ENCODE data around the gene MESP1.
"Not testable (repeated sequence)": the region's sequence is repeated elsewhere in the genome, so short reads cannot be mapped to it uniquely, and the experiment has no call there.

Gene MESP1

GRCh38 chr15:89787944-89788343 lies 36.9 kb upstream of the MESP1 start:
- Histone ChIP-seq H3K27ac (ENCODE audit: low read length) (no peak overlapping the region), H3K9ac (ENCODE audit: low read length) (no peak overlapping the region), H3K36me3 (ENCODE audit: control insufficient read depth, low read depth, low read length) (no peaks in the 10 kb centered on the region), H3K4me1 (ENCODE audit: control insufficient read depth, low read depth, low read length) (peaks cover 12% of the 10 kb centered on the region), H3K27me3 (ENCODE audit: control insufficient read depth, insufficient read depth, low read length) (no peaks in the 10 kb centered on the region), H3K4me3 (ENCODE audit: low read length) (no peak overlapping the region), H3K9me3 (ENCODE audit: control insufficient read depth, low read depth, low read length) (peaks cover 5% of the 10 kb centered on the region)

- Histone ChIP-seq H3K4me3 (ENCODE audit: low read length) (no peak overlapping the region), H3K36me3 (ENCODE audit: control insufficient read depth, low read depth, low read length) (no peaks in the 10 kb centered on the region), H3K27me3 (ENCODE audit: control insufficient read depth, insufficient read depth, low read length) (peaks cover 3% of the 10 kb centered on the region), H3K9ac (ENCODE audit: low read length) (no peak overlapping the region), H3K4me1 (ENCODE audit: control insufficient read depth, low read depth, low read length) (peaks cover 15% of the 10 kb centered on the region), H3K27ac (ENCODE audit: low read length) (no peak overlapping the region), H3K9me3 (ENCODE audit: control insufficient read depth, low read depth, low read length) (peaks cover 5% of the 10 kb centered on the region)
Observed at GRCh38 chr15:89785774-89786140, 34.7 kb upstream of the MESP1 start.

- peaks cover 5% of the 10 kb centered on the region for H3K9me3 ChIP-seq (ENCODE audit: control insufficient read depth, low read depth, low read length)
- no peak overlapping the region for H3K4me3 ChIP-seq (ENCODE audit: low read length)
- H3K27me3 ChIP-seq (ENCODE audit: control insufficient read depth, insufficient read depth, low read length), result peaks cover 4% of the 10 kb centered on the region
- H3K9ac ChIP-seq (ENCODE audit: low read length), result no peak overlapping the region
- H3K4me1 ChIP-seq (ENCODE audit: control insufficient read depth, low read depth, low read length), result peaks cover 15% of the 10 kb centered on the region
- H3K27ac ChIP-seq (ENCODE audit: low read length), result no peak overlapping the region
- no peaks in the 10 kb centered on the region for H3K36me3 ChIP-seq (ENCODE audit: control insufficient read depth, low read depth, low read length)
Observed at GRCh38 chr15:89785064-89785773, 34.2 kb upstream of the MESP1 start.

GRCh38 chr15:89784686-89784960 lies 33.6 kb upstream of the MESP1 start:
- peaks cover 4% of the 10 kb centered on the region for H3K27me3 ChIP-seq (ENCODE audit: control insufficient read depth, insufficient read depth, low read length)
- peaks cover 5% of the 10 kb centered on the region for H3K9me3 ChIP-seq (ENCODE audit: control insufficient read depth, low read depth, low read length)
- peaks cover 15% of the 10 kb centered on the region for H3K4me1 ChIP-seq (ENCODE audit: control insufficient read depth, low read depth, low read length)
- H3K27ac ChIP-seq (ENCODE audit: low read length), result no peak overlapping the region
- no peaks in the 10 kb centered on the region for H3K36me3 ChIP-seq (ENCODE audit: control insufficient read depth, low read depth, low read length)
- no peak overlapping the region for H3K9ac ChIP-seq (ENCODE audit: low read length)
- H3K4me3 ChIP-seq (ENCODE audit: low read length), result no peak overlapping the region

- no peak overlapping the region for H3K4me3 ChIP-seq (ENCODE audit: low read length)
- no peaks in the 10 kb centered on the region for H3K36me3 ChIP-seq (ENCODE audit: control insufficient read depth, low read depth, low read length)
- peaks cover 4% of the 10 kb centered on the region for H3K27me3 ChIP-seq (ENCODE audit: control insufficient read depth, insufficient read depth, low read length)
- no peak overlapping the region for H3K9ac ChIP-seq (ENCODE audit: low read length)
- peaks cover 5% of the 10 kb centered on the region for H3K9me3 ChIP-seq (ENCODE audit: control insufficient read depth, low read depth, low read length)
- peaks cover 15% of the 10 kb centered on the region for H3K4me1 ChIP-seq (ENCODE audit: control insufficient read depth, low read depth, low read length)
- no peak overlapping the region for H3K27ac ChIP-seq (ENCODE audit: low read length)
Observed at GRCh38 chr15:89783861-89784685, 33.0 kb upstream of the MESP1 start.

GRCh38 chr15:89783111-89783860 lies 32.2 kb upstream of the MESP1 start:
- H3K4me1 ChIP-seq (ENCODE audit: control insufficient read depth, low read depth, low read length), result peaks cover 15% of the 10 kb centered on the region

GRCh38 chr15:89782619-89782950 lies 31.5 kb upstream of the MESP1 start:
- not testable (repeated sequence) for H3K4me3 ChIP-seq (ENCODE audit: low read length); H3K27ac ChIP-seq (ENCODE audit: low read length); H3K9me3 ChIP-seq (ENCODE audit: control insufficient read depth, low read depth, low read length); H3K9ac ChIP-seq (ENCODE audit: low read length); H3K36me3 ChIP-seq (ENCODE audit: control insufficient read depth, low read depth, low read length)
- H3K4me1 ChIP-seq (ENCODE audit: control insufficient read depth, low read depth, low read length), result peaks cover 15% of the 10 kb centered on the region
- H3K27me3 ChIP-seq (ENCODE audit: control insufficient read depth, insufficient read depth, low read length), result peaks cover 16% of the 10 kb centered on the region

More at GRCh38 chr15:89783111-89783860, 32.2 kb upstream of the MESP1 start:
- peaks cover 5% of the 10 kb centered on the region for H3K9me3 ChIP-seq (ENCODE audit: control insufficient read depth, low read depth, low read length)
- H3K27ac ChIP-seq (ENCODE audit: low read length), result no peak overlapping the region
- H3K36me3 ChIP-seq (ENCODE audit: control insufficient read depth, low read depth, low read length), result no peaks in the 10 kb centered on the region
- H3K27me3 ChIP-seq (ENCODE audit: control insufficient read depth, insufficient read depth, low read length), result peaks cover 9% of the 10 kb centered on the region
- H3K4me3 ChIP-seq (ENCODE audit: low read length), result no peak overlapping the region
- H3K9ac ChIP-seq (ENCODE audit: low read length), result no peak overlapping the region

GRCh38 chr15:89781891-89782618 lies 31.0 kb upstream of the MESP1 start:
- no peaks in the 10 kb centered on the region for H3K36me3 ChIP-seq (ENCODE audit: control insufficient read depth, low read depth, low read length)
- peaks cover 15% of the 10 kb centered on the region for H3K4me1 ChIP-seq (ENCODE audit: control insufficient read depth, low read depth, low read length)
- H3K9me3 ChIP-seq (ENCODE audit: control insufficient read depth, low read depth, low read length), result no peaks in the 10 kb centered on the region
- peaks cover 21% of the 10 kb centered on the region for H3K27me3 ChIP-seq (ENCODE audit: control insufficient read depth, insufficient read depth, low read length)
- H3K4me3 ChIP-seq (ENCODE audit: low read length), result no peak overlapping the region
- no peak overlapping the region for H3K27ac ChIP-seq (ENCODE audit: low read length)
- no peak overlapping the region for H3K9ac ChIP-seq (ENCODE audit: low read length)

- Histone ChIP-seq H3K9ac (ENCODE audit: low read length) (no peak overlapping the region), H3K27me3 (ENCODE audit: control insufficient read depth, insufficient read depth, low read length) (peaks cover 26% of the 10 kb centered on the region), H3K36me3 (ENCODE audit: control insufficient read depth, low read depth, low read length) (no peaks in the 10 kb centered on the region), H3K27ac (ENCODE audit: low read length) (no peak overlapping the region), H3K4me1 (ENCODE audit: control insufficient read depth, low read depth, low read length) (peaks cover 15% of the 10 kb centered on the region), H3K9me3 (ENCODE audit: control insufficient read depth, low read depth, low read length) (no peaks in the 10 kb centered on the region), H3K4me3 (ENCODE audit: low read length) (no peak overlapping the region)
Observed at GRCh38 chr15:89781055-89781454, 30.0 kb upstream of the MESP1 start.

GRCh38 chr15:89780601-89781000 lies 29.6 kb upstream of the MESP1 start:
- Histone ChIP-seq H3K27ac (ENCODE audit: low read length) (no peak overlapping the region), H3K27me3 (ENCODE audit: control insufficient read depth, insufficient read depth, low read length) (peaks cover 31% of the 10 kb centered on the region), H3K9ac (ENCODE audit: low read length) (no peak overlapping the region), H3K9me3 (ENCODE audit: control insufficient read depth, low read depth, low read length) (no peaks in the 10 kb centered on the region), H3K36me3 (ENCODE audit: control insufficient read depth, low read depth, low read length) (no peaks in the 10 kb centered on the region), H3K4me1 (ENCODE audit: control insufficient read depth, low read depth, low read length) (peaks cover 15% of the 10 kb centered on the region), H3K4me3 (ENCODE audit: low read length) (no peak overlapping the region)

GRCh38 chr15:89778861-89779260 lies 27.8 kb upstream of the MESP1 start:
- H3K27me3 ChIP-seq (ENCODE audit: control insufficient read depth, insufficient read depth, low read length), result peaks cover 36% of the 10 kb centered on the region
- no peak overlapping the region for H3K27ac ChIP-seq (ENCODE audit: low read length)
- H3K9ac ChIP-seq (ENCODE audit: low read length), result no peak overlapping the region
- H3K4me3 ChIP-seq (ENCODE audit: low read length), result no peak overlapping the region
- peaks cover 11% of the 10 kb centered on the region for H3K4me1 ChIP-seq (ENCODE audit: control insufficient read depth, low read depth, low read length)
- H3K9me3 ChIP-seq (ENCODE audit: control insufficient read depth, low read depth, low read length), result no peaks in the 10 kb centered on the region
- H3K36me3 ChIP-seq (ENCODE audit: control insufficient read depth, low read depth, low read length), result no peaks in the 10 kb centered on the region
